ENCODE data around the gene PTPN23.
"Not testable (repeated sequence)": the region's sequence is repeated elsewhere in the genome, so short reads cannot be mapped to it uniquely, and the experiment has no call there.

PTPN23 gene, protein sequence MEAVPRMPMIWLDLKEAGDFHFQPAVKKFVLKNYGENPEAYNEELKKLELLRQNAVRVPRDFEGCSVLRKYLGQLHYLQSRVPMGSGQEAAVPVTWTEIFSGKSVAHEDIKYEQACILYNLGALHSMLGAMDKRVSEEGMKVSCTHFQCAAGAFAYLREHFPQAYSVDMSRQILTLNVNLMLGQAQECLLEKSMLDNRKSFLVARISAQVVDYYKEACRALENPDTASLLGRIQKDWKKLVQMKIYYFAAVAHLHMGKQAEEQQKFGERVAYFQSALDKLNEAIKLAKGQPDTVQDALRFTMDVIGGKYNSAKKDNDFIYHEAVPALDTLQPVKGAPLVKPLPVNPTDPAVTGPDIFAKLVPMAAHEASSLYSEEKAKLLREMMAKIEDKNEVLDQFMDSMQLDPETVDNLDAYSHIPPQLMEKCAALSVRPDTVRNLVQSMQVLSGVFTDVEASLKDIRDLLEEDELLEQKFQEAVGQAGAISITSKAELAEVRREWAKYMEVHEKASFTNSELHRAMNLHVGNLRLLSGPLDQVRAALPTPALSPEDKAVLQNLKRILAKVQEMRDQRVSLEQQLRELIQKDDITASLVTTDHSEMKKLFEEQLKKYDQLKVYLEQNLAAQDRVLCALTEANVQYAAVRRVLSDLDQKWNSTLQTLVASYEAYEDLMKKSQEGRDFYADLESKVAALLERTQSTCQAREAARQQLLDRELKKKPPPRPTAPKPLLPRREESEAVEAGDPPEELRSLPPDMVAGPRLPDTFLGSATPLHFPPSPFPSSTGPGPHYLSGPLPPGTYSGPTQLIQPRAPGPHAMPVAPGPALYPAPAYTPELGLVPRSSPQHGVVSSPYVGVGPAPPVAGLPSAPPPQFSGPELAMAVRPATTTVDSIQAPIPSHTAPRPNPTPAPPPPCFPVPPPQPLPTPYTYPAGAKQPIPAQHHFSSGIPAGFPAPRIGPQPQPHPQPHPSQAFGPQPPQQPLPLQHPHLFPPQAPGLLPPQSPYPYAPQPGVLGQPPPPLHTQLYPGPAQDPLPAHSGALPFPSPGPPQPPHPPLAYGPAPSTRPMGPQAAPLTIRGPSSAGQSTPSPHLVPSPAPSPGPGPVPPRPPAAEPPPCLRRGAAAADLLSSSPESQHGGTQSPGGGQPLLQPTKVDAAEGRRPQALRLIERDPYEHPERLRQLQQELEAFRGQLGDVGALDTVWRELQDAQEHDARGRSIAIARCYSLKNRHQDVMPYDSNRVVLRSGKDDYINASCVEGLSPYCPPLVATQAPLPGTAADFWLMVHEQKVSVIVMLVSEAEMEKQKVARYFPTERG (N-terminal part only)

DNA sequence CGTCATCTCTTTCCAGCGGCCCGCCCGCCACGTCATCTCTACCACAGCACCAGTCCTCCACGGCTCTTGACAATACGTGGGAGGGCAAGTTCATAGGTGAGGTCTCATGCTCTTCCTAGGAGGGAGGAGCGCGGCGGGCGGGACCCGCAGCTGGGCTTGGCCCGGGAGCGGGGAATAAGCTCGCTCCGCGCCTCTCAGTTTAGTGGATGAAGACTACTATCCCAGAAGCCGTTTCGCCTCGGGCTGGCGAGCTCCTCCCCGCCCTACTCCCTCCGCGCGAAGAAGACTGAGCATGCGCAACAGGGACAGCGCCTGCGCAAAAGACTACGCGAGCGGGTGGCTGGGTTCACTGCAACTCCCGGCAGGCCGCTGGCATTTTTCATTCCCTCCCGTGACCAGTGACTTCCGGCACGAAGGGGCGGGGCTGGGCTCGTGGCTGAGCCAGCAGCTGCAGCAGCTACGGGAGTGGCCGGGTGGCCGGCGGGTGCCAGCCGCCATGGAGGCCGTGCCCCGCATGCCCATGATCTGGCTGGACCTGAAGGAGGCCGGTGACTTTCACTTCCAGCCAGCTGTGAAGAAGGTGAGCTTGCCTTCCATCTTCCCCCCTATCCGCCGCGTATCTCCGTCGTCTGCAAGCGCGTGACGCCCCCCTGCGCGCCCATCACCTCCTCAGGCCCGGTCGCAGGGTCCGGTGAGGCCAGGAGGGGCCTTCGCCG is at the start of gene PTPN23:
Gene PTPN23, plus strand, starts transcription at position 421 of the 716 bp plus-strand sequence. Its CDS starts 76 bp downstream, at position 497.
- peak; percentile 99 for DNase-seq (ENCODE audit: low spot score)
- peak; percentile 70 for FAIRE-seq

DNA sequence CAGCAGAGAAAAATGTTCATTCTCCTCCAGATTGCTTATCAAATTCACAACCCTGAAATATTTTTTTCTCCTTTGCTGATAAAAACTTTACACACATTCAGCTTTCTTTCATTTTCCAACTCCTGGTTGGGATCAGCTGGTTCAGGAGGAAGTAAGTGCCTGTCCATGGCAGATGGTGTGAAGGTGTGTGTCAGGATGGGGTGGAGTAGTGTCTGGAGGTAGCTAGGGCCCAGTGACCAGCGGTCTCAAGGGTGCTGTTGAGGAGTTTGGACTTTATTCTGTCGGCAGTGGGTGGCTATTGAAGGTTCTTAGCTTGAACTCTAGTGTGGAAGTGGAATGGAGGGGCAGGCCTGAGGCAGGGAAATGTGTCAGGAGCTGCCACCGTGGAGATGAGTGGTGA is 46.9 kb upstream of the PTPN23 start:
- DNase-seq (ENCODE audit: low spot score): no peak

DNA sequence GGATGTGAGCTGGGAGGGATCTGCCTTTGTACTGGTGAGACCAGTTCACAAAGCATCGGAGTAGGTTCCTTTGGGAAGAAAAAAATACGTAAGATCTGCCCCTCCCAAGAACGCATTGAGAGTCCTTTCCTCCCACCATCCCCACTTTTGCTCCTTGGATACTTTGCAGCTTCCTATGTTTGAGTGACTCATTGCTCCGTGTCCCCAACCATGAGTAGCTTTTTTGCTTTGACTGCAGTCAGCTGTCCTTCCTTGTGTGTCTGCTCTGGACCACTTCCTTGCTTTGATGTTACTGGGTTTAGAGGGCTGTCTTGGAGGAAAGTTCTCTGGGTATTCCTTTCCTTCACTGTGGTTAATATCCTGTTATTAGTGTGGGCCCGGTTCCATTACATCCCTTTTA is 43.2 kb upstream of the PTPN23 start:
- no peak for DNase-seq (ENCODE audit: low spot score)
- FAIRE-seq: no peak

More for the DNA sequence above, 46.9 kb upstream of the PTPN23 start:
- no peak for FAIRE-seq

DNA sequence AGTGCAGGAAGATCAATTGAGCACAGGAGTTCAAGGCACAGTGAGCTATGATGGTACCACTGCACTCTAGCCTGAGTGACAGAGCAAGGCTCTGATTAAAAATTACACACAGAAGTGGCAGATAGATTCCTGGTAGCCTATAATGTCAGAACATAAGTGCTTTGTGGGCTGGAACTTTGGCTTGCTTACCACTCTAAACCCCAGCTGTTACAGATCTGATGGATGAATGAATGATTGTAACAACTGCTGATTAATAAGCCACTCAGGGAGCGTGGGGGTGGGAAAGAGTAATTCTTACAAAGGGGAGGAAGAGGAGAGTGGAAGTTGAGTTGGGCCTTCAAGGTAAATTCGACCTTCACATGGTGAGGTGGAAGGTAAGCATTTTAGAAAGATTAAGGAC is 40.9 kb upstream of the PTPN23 start:
- DNase-seq (ENCODE audit: low spot score): no peak
- FAIRE-seq: no peak

DNA sequence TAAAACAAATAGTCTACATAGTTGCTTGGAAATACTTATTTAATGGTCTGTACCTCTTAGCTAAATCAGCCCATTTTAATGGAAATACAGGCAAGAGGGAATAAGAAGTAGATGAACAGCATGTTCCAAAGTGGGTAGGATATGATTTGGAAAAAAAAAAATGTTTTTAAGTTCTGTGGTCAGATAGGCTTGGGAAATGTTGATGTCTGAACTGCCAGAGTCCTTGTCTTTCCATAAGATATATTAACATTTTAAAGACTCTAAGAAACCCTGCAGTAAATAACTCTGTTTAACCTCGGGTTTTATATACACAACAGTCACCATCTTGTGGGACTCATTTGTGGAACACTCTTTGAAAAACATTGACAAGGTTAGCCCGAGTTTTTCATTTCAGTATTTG is 40.0 kb upstream of the PTPN23 start:
- FAIRE-seq (no peak), DNase-seq (ENCODE audit: low spot score) (no peak)

DNA sequence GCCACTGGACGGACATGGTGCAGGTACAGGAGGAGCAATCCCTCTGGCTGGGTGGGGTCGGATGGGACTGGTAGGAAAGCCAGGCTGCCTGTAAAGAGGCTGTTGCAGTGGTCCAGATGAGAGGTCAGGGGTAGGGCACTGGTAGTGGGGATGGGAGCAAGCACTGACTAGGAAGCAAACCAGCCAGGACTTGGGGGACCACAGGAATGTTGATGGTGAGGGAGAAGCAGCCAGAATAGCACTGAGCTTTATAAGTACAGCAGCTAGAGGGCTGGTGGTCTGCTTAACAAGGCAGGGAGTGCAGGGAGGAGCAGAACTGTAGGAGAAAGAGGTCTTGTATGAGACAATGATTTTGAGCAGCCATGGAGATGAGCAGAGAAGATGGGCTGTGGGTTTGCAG is 38.7 kb upstream of the PTPN23 start:
- no peak for DNase-seq (ENCODE audit: low spot score)
- no peak for FAIRE-seq

DNA sequence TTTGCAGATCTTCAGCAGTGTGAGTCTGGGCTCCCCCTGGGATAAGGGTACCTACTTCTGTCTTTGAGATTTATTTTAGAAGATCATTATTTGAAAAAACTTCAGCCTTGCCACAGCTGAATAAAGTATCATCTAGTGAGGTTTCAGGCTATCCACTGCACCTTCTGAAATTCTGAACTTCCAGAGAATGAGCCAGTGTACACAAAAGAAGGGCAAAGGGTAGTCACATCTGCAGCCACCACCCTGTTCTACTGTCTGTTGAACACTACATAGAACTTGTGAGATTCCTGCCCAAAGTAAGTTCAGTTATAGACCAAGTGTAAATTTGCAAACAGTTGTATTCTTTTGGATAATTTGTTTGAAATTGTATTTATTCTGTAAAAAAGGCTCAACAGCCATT is 38.0 kb upstream of the PTPN23 start:
- no peak for FAIRE-seq
- DNase-seq (ENCODE audit: low spot score): no peak

DNA sequence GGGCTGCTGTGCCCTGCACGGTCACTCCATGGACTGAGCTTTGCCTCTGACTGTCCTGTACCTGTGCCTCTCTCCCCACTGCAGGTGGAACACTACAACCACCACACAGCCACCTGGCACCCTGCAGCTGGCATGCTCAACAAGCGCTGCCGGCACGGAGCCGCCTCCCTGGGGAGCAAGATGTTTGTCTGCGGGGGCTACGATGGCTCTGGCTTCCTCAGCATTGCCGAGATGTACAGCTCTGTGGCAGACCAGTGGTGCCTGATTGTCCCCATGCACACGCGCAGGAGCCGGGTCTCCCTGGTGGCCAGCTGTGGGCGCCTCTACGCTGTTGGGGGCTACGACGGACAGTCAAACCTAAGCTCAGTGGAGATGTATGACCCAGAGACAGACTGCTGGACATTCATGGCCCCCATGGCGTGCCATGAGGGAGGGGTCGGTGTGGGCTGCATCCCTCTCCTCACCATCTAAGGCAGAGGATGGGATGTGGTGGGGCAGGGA is 37.3 kb upstream of the PTPN23 start:
- no peak for FAIRE-seq
- DNase-seq (ENCODE audit: low spot score): no peak

DNA sequence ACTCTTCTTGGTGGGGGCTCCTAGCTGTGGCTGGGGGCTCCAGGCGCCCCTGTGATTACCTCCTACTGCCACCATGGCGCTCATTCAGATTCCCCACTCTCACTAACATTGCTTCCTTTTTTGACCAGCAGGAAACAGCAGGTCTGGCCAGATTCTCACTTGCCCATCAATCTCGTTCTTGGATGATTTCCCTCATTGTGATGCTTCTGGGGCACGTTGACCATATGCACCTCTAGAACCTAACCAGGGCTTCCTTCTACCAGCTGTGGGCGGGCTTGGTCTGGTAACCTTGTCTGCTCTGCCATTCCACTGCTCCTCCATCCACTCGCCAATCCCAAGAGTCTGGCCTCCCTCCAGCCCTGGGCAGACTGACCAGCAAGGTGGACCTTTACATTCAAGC is 35.9 kb upstream of the PTPN23 start:
- DNase-seq (ENCODE audit: low spot score) (no peak), FAIRE-seq (no peak)

DNA sequence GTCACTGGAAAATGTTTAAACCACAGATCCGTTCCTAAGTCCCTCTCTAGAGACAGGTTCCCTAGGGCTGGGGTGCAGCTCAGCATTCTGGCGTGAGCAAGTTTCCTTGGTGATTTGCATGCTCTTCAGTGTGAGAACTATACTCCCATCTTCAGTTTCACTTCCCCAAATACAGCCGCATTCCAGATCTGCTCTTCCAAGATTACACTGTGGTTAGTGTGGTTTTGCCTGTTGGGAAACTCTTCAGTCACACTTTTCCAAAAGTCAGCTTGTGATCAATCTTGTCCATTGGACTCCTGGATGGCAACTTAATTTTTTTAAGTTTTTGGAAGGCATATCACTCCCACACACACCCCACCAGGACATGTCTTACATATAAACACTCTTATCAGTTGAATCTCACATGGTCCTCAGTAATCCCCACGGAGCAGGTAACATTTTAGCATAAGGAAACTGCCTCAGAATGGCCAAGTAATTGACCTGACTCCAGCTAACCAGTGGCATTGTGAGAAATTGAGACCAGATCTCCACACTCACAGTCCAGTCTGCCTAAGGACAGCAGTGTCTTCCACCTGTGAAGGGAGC is 33.5 kb upstream of the PTPN23 start:
- DNase-seq (ENCODE audit: low spot score) (no peak), FAIRE-seq (no peak)

DNA sequence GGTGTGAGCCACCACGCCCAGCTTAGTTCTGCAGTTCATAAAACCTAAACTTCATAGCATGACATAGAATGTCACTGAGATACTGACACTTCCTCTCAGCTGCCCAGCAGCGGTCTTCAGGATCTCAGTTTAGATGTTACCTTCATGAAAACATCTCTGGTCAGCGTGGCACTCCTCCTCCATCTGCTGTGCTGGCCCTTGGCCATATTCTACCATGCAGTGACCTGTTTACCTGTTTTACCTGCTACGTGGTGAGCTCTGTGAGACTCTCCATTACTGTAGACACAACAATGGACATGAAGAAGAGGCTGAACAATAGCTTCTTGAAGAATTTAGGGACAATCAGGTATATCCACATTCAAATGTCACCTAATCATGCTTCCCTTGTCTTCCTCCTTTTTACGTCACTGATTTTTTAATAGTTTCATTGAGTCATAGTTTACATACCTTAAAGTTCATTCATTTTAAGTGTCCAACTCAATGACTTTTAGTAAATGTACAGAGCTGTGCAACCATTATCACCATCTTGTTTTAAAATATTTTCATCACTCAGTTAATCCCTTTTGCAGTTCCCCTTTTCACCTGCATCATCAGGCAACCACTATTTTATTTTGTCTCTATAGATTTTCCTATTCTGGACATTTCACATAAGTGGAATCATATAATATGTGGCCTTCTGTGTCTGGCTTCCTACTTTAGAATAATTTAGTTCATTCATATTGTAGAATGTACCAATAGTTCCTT is 32.2 kb upstream of the PTPN23 start:
- no peak for DNase-seq (ENCODE audit: low spot score)
- FAIRE-seq: no peak

DNA sequence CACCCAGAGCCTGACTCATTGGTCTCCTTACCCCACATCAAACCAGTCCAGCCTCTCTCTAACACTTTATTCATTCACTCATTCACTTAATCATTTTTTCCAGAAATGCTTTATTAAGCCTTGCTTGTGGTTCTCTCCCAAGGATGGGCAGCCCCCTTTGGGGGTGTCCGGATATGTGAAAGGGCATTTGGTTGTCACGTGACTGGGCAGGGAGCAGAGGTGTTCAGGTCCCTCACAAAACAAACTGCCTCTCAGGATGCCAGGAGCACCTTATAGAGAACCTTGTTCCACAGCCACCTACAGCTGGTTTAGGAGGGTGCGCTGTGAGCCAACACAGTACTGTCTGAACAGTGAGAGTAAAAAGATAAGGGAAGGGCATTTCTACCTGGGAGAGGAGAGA is 25.8 kb upstream of the PTPN23 start:
- FAIRE-seq (no peak), DNase-seq (ENCODE audit: low spot score) (no peak)

DNA sequence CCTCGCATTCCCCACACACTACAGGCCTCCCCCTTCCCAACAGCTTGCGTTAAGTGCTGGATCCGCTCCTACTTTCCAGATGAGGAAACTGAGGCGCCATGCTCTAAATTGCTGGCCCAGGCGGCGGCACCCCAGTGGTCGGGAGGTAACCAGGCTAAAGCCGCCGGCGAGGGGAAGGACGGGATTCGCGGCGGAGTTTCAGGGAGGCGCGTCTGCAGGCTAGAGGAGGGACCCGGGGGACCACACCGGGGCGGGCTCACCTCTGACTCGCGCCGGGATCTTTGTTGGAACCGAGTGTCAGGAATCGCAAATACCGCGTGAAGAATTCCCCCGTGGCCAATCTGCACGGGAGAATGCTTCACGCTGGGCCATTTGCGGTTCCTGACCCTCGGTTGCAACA is 24.6 kb upstream of the PTPN23 start:
- DNase-seq (ENCODE audit: low spot score): no peak
- no peak for FAIRE-seq

DNA sequence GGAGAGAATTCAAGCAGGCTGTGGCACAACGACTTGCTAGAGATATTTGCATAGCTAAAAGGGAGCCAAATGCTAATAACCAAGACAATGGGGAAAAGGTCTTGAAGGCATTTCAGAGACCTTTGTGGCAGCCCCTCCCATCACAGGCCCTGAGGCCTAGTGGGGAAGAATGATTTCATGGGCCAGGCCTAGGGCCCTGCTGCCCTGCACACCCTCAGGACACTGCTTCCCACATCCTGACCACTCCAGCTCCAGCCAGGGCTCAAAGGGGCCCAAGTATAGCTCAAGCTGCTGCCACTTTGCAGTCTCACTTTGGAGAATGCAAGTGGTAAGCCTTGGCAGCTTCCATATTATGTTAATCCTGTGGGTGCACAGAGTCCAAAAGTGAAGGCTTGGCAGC is 21.5 kb upstream of the PTPN23 start:
- DNase-seq (ENCODE audit: low spot score) (no peak), FAIRE-seq (no peak)

DNA sequence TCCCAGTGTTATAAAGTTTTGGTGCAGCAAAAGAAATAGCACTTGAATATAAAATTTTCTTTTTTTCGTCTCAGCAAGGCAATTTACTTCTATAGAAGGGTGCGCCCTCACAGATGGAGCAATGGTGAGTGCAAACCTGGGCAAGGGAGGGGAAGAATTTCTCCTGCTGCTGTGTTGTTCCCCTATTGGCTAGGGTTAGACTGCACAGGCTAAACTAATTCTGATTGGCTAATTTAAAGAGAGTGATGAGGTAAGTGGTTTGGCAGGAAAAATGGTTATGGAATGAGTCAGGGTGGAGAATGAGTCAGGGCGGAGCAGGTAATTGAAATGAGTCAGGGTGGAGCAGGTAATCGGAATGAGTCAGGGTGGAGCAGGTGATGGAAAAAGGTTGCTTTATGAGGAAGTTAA is 20.7 kb upstream of the PTPN23 start:
- FAIRE-seq: not testable (repeated sequence)

DNA sequence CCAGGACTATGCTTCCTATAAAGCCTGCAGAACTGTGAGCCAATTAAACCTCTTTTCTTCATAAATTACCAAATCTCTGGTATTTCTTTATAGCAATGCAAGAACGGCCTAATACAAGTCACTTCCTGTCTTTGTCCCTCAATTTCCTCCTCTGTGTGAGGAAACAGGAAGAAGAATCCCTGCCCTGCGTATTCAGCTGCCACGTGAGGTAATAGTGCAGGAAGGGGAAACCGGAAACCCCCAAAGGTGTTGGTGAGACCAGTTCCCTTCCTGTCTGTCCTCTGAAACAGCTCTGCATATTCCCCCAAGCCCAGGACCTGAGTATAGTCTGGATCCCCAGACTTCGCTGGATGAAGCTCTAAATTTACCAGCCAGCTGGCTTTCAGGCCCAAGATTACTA is 18.1 kb upstream of the PTPN23 start:
- DNase-seq (ENCODE audit: low spot score) (no peak), FAIRE-seq (no peak)

More for the DNA sequence above, 20.7 kb upstream of the PTPN23 start:
- DNase-seq (ENCODE audit: low spot score): not testable (repeated sequence)

DNA sequence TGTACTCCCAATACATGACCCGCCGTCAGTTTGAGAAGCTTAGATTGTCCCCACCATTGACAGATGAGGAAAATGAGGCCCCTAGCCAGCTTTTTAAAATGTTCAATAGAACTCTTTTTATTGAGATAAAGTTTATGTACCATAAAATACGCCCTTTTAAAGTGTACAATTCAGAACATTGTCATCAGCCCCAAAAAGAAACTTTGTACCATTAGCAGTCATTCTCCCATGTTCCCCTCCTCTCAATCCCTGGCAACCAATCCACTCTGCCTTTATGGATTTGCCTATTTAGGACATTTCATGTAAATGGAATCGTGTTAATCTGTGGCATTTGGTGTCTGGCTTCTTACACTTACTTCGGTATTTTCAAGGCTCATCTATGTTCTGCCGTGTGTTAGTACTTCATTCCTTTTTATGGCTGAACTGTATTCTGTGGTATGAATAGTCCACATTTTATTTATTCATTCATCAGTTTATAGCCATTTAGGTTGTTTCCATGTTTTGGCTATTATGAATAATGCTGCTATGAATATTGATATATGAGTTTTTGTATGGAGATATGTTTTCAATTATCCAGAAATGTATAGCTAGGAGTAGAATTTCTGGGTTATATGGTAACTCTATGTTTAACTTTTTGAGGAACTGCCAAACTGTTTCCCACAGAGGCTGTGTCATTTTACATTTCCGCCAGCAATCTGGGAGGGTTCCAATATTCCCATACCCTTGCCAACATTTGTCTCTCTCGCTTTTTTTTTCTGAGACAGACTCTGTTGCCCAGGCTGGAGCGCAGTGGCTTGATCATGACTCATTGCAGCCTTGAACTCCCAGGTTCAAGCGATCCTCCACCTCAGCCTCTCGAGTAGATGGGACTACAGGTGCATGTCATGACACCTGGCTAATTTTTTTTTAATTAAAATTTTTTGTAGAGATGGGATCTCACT is 15.3 kb upstream of the PTPN23 start:
- peak; percentile 35 for DNase-seq (ENCODE audit: low spot score)
- no peak for FAIRE-seq

DNA sequence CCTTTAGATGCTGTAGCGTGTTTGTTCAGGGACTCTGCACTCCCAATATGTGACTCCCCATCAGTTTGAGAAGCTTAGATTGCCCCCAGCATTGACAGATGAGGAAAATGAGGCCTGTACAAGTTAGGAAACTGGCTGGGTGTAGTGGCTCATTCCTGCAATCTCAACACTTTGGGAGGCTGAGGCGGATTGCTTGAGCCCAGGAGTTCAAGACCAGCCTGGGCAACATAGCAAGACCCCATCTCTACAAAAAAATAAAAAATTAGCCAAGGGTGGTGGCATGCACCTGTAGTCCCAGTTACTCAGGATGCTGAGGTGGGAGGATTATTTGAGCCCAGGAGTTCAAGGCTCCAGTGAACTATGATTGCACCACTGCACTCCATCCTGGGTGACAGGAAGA is 14.0 kb upstream of the PTPN23 start:
- DNase-seq (ENCODE audit: low spot score) (no peak), FAIRE-seq (no peak)

All from urothelium cell line (cell line).